Activated naive CD8-positive, alpha-beta T cell treated with anti-CD3 and anti-CD28 coated beads for 36 hours (primary cell): Measurements from ENCODE around the gene AUTS2. TPM values are rescaled to one million over a fixed set of nuclear protein-coding genes. Genes with fewer than 3 reads are reported as not detected.

Source experiments
- DNase-seq: peaks from one replicate; pipeline ENCODE4 v3.0.0; 2021
- H3K27ac Mint-ChIP-seq: one replicate; pipeline ENCODE4 v1.8.0; 2022; ENCODE audit warnings: mild to moderate bottlenecking, moderate library complexity, mixed read lengths
- H3K27me3 Mint-ChIP-seq: one replicate; pipeline ENCODE4 v1.8.0; 2022; ENCODE audit warnings: mild to moderate bottlenecking, mixed read lengths
- H3K36me3 Mint-ChIP-seq: one replicate; pipeline ENCODE4 v1.8.0; 2021; ENCODE audit warnings: mild to moderate bottlenecking, mixed read lengths
- H3K4me1 Mint-ChIP-seq: one replicate; pipeline ENCODE4 v1.8.0; 2021; ENCODE audit warnings: mixed read lengths
- H3K4me3 Mint-ChIP-seq: one replicate; pipeline ENCODE4 v1.8.0; 2022; ENCODE audit warnings: mild to moderate bottlenecking, moderate library complexity, mixed read lengths
- H3K9me3 Mint-ChIP-seq: one replicate; pipeline ENCODE4 v1.8.0; 2022; ENCODE audit warnings: mixed read lengths
- total RNA-seq, 2 experiments: library from RNA; stranded (reverse); gene quantifications; one replicate each; pipeline ENCODE4 v1.2.3, GENCODE V29; 2021

Gene AUTS2
- total RNA-seq, 2 experiments from 2014 or later, result 0.58 to 0.78 TPM

- H3K4me3 Mint-ChIP-seq, result no peak overlapping the region
- H3K9me3 Mint-ChIP-seq, result no peaks in the 10 kb centered on the region
- no peak for DNase-seq
- peaks cover 3% of the 10 kb centered on the region for H3K4me1 Mint-ChIP-seq
- H3K27me3 Mint-ChIP-seq, result no peaks in the 10 kb centered on the region
- H3K36me3 Mint-ChIP-seq, result no peaks in the 10 kb centered on the region
- H3K27ac Mint-ChIP-seq, result no peak overlapping the region
Observed at GRCh38 chr7:69889338-69889975, 291.2 kb downstream of the AUTS2 start.

- no peak overlapping the region for H3K4me3 Mint-ChIP-seq
- H3K36me3 Mint-ChIP-seq, result no peaks in the 10 kb centered on the region
- peaks cover 3% of the 10 kb centered on the region for H3K4me1 Mint-ChIP-seq
- no peaks in the 10 kb centered on the region for H3K27me3 Mint-ChIP-seq
- H3K27ac Mint-ChIP-seq, result no peak overlapping the region
- no peak for DNase-seq
- no peaks in the 10 kb centered on the region for H3K9me3 Mint-ChIP-seq
Observed at GRCh38 chr7:69889976-69890351, 291.7 kb downstream of the AUTS2 start.

GRCh38 chr7:69892790-69893189 lies 294.5 kb downstream of the AUTS2 start:
- Mint-ChIP-seq H3K27me3 (no peaks in the 10 kb centered on the region), H3K36me3 (no peaks in the 10 kb centered on the region)

GRCh38 chr7:69893906-69894305 lies 295.6 kb downstream of the AUTS2 start:
- H3K27me3 Mint-ChIP-seq, result no peaks in the 10 kb centered on the region

More at GRCh38 chr7:69892790-69893189, 294.5 kb downstream of the AUTS2 start:
- Mint-ChIP-seq H3K4me1 (peaks cover 3% of the 10 kb centered on the region), H3K27ac (no peak overlapping the region), H3K9me3 (no peaks in the 10 kb centered on the region), H3K4me3 (no peak overlapping the region)
- DNase-seq, result no peak

GRCh38 chr7:69895446-69895845 lies 297.2 kb downstream of the AUTS2 start:
- H3K27me3 Mint-ChIP-seq, result no peaks in the 10 kb centered on the region
- no peak for DNase-seq

More at GRCh38 chr7:69893906-69894305, 295.6 kb downstream of the AUTS2 start:
- no peak for DNase-seq
- H3K4me1 Mint-ChIP-seq, result peaks cover 3% of the 10 kb centered on the region
- no peaks in the 10 kb centered on the region for H3K36me3 Mint-ChIP-seq
- H3K4me3 Mint-ChIP-seq, result no peak overlapping the region
- H3K27ac Mint-ChIP-seq, result no peak overlapping the region
- H3K9me3 Mint-ChIP-seq, result no peaks in the 10 kb centered on the region

GRCh38 chr7:69896121-69896520 lies 297.8 kb downstream of the AUTS2 start:
- Mint-ChIP-seq H3K27ac (no peak overlapping the region), H3K9me3 (no peaks in the 10 kb centered on the region), H3K27me3 (no peaks in the 10 kb centered on the region), H3K4me3 (no peak overlapping the region), H3K4me1 (no peaks in the 10 kb centered on the region), H3K36me3 (no peaks in the 10 kb centered on the region)
- DNase-seq, result no peak

More at GRCh38 chr7:69895446-69895845, 297.2 kb downstream of the AUTS2 start:
- Mint-ChIP-seq H3K36me3 (no peaks in the 10 kb centered on the region), H3K4me3 (no peak overlapping the region), H3K9me3 (no peaks in the 10 kb centered on the region), H3K27ac (no peak overlapping the region), H3K4me1 (no peaks in the 10 kb centered on the region)

- DNase-seq, result no peak
- no peak overlapping the region for H3K27ac Mint-ChIP-seq
- no peaks in the 10 kb centered on the region for H3K4me1 Mint-ChIP-seq
- H3K9me3 Mint-ChIP-seq, result no peaks in the 10 kb centered on the region
- H3K36me3 Mint-ChIP-seq, result no peaks in the 10 kb centered on the region
- H3K4me3 Mint-ChIP-seq, result no peak overlapping the region
- H3K27me3 Mint-ChIP-seq, result peaks cover 5% of the 10 kb centered on the region
Observed at GRCh38 chr7:69898189-69898588, 299.9 kb downstream of the AUTS2 start.

GRCh38 chr7:69903410-69903809 lies 305.1 kb downstream of the AUTS2 start:
- H3K4me1 Mint-ChIP-seq, result peaks cover 2% of the 10 kb centered on the region
- H3K36me3 Mint-ChIP-seq, result no peaks in the 10 kb centered on the region
- H3K27ac Mint-ChIP-seq, result no peak overlapping the region
- no peak for DNase-seq
- no peaks in the 10 kb centered on the region for H3K9me3 Mint-ChIP-seq
- no peak overlapping the region for H3K4me3 Mint-ChIP-seq
- H3K27me3 Mint-ChIP-seq, result peaks cover 5% of the 10 kb centered on the region

- H3K36me3 Mint-ChIP-seq, result no peaks in the 10 kb centered on the region
- peaks cover 5% of the 10 kb centered on the region for H3K27me3 Mint-ChIP-seq
Observed at GRCh38 chr7:69906283-69906995, 308.2 kb downstream of the AUTS2 start.

GRCh38 chr7:69907720-69908119 lies 309.4 kb downstream of the AUTS2 start:
- no peaks in the 10 kb centered on the region for H3K36me3 Mint-ChIP-seq
- H3K4me1 Mint-ChIP-seq, result peaks cover 2% of the 10 kb centered on the region
- H3K9me3 Mint-ChIP-seq, result no peaks in the 10 kb centered on the region
- no peak overlapping the region for H3K27ac Mint-ChIP-seq
- no peaks in the 10 kb centered on the region for H3K27me3 Mint-ChIP-seq
- no peak overlapping the region for H3K4me3 Mint-ChIP-seq
- no peak for DNase-seq

More at GRCh38 chr7:69906283-69906995, 308.2 kb downstream of the AUTS2 start:
- no peak for DNase-seq
- H3K27ac Mint-ChIP-seq, result no peak overlapping the region
- no peak overlapping the region for H3K4me3 Mint-ChIP-seq
- H3K9me3 Mint-ChIP-seq, result no peaks in the 10 kb centered on the region
- H3K4me1 Mint-ChIP-seq, result peaks cover 2% of the 10 kb centered on the region

GRCh38 chr7:69908454-69908853 lies 310.2 kb downstream of the AUTS2 start:
- peaks cover 2% of the 10 kb centered on the region for H3K4me1 Mint-ChIP-seq
- H3K4me3 Mint-ChIP-seq, result no peak overlapping the region
- DNase-seq, result no peak
- H3K27me3 Mint-ChIP-seq, result no peaks in the 10 kb centered on the region
- H3K27ac Mint-ChIP-seq, result no peak overlapping the region
- no peaks in the 10 kb centered on the region for H3K9me3 Mint-ChIP-seq
- H3K36me3 Mint-ChIP-seq, result no peaks in the 10 kb centered on the region

GRCh38 chr7:69910150-69910549 lies 311.9 kb downstream of the AUTS2 start:
- H3K27me3 Mint-ChIP-seq, result no peaks in the 10 kb centered on the region
- no peaks in the 10 kb centered on the region for H3K9me3 Mint-ChIP-seq
- DNase-seq, result no peak
- no peaks in the 10 kb centered on the region for H3K36me3 Mint-ChIP-seq
- H3K4me3 Mint-ChIP-seq, result no peak overlapping the region
- peaks cover 2% of the 10 kb centered on the region for H3K4me1 Mint-ChIP-seq
- H3K27ac Mint-ChIP-seq, result no peak overlapping the region

- peaks cover under 1% of the 10 kb centered on the region for H3K4me1 Mint-ChIP-seq
- H3K36me3 Mint-ChIP-seq, result no peaks in the 10 kb centered on the region
- H3K9me3 Mint-ChIP-seq, result no peaks in the 10 kb centered on the region
- no peak overlapping the region for H3K27ac Mint-ChIP-seq
- no peak for DNase-seq
- no peak overlapping the region for H3K4me3 Mint-ChIP-seq
- no peaks in the 10 kb centered on the region for H3K27me3 Mint-ChIP-seq
Observed at GRCh38 chr7:69911337-69911736, 313.1 kb downstream of the AUTS2 start.

- H3K27me3 Mint-ChIP-seq, result no peaks in the 10 kb centered on the region
- no peaks in the 10 kb centered on the region for H3K4me1 Mint-ChIP-seq
- no peak overlapping the region for H3K4me3 Mint-ChIP-seq
- no peak overlapping the region for H3K27ac Mint-ChIP-seq
- H3K36me3 Mint-ChIP-seq, result no peaks in the 10 kb centered on the region
- no peak for DNase-seq
- H3K9me3 Mint-ChIP-seq, result no peaks in the 10 kb centered on the region
Observed at GRCh38 chr7:69912141-69912540, 313.9 kb downstream of the AUTS2 start.

- Mint-ChIP-seq H3K9me3 (no peaks in the 10 kb centered on the region), H3K4me1 (no peaks in the 10 kb centered on the region), H3K4me3 (no peak overlapping the region), H3K36me3 (no peaks in the 10 kb centered on the region), H3K27me3 (no peaks in the 10 kb centered on the region), H3K27ac (no peak overlapping the region)
- DNase-seq, result no peak
Observed at GRCh38 chr7:69912846-69913245, 314.6 kb downstream of the AUTS2 start.
